B cell (primary cell): ENCODE data around the gene SLC9A5. TPM values are rescaled to one million over a fixed set of nuclear protein-coding genes. Genes with fewer than 3 reads are reported as not detected.

Source experiments
- ATAC-seq: fragments of 200-7000 bp; cut with Tn5 transposase; one replicate; pipeline ENCODE4 v1.10.0; 2021; ENCODE audit warnings: low read depth, mild to moderate bottlenecking, moderate number of reproducible peaks, moderate library complexity
- CTCF ChIA-PET: fragments of 350-600 bp; sonication (Branson Sonifier 250); formaldehyde crosslinking; loops from one replicate; lab custom pipeline; 2021; ENCODE audit warnings: antibody characterized with exemption, inconsistent platforms; lab: Charles Lee
- POLR2A ChIA-PET: fragments of 350-600 bp; sonication (Branson Sonifier 250); formaldehyde crosslinking; loops from one replicate; lab custom pipeline; 2021; ENCODE audit warnings: antibody characterized with exemption; lab: Charles Lee
- DNase-seq: peaks from one replicate; pipeline ENCODE4 v3.0.0; 2013
- H2AFZ ChIP-seq: 2 replicates; pipeline ENCODE4 v1.6.1; 2012; ENCODE audit warnings: mild to moderate bottlenecking, low read depth, low read length; ENCODE audit not compliant: insufficient read depth, poor library complexity, severe bottlenecking
- H3K27ac ChIP-seq, 2 donors: 1 replicate in 1 of 2; 2 replicates in 1 of 2; pipeline ENCODE4 v1.5.1; 2012 to 2013; ENCODE audit warnings: low read length in 2 of 2, mild to moderate bottlenecking in 2 of 2, moderate library complexity in 1 of 2
- H3K27me3 ChIP-seq, 4 experiments: fragments of 200-600 bp in 1 of 4; sonication (generic) in 1 of 4; replicated peaks in 1 of 4; 1 replicate in 2 of 4; 2 replicates in 2 of 4; pipeline versions ENCODE4 v1.6.1 to v1.7.0; 2013 to 2016; ENCODE audit warnings: low read length in 3 of 4, mild to moderate bottlenecking in 2 of 4, mixed read lengths in 1 of 4, moderate library complexity in 1 of 4; ENCODE audit not compliant: insufficient read depth in 4 of 4, control insufficient read depth in 3 of 4; ENCODE audit errors: control extremely low read depth in 1 of 4
- H3K36me3 ChIP-seq, 2 experiments: replicated peaks in 1 of 2; 1 replicate in 1 of 2; 2 replicates in 1 of 2; pipeline versions ENCODE4 v1.6.1 to v1.7.1; 2013; ENCODE audit warnings: low read length in 1 of 2; ENCODE audit not compliant: insufficient read depth in 2 of 2, control insufficient read depth in 1 of 2; ENCODE audit errors: control extremely low read depth in 1 of 2, extremely low read depth in 1 of 2
- H3K4me1 ChIP-seq, 2 donors: fragments of 200-600 bp in 1 of 2; sonication (generic) in 1 of 2; 1 replicate in 1 of 2; 2 replicates in 1 of 2; pipeline versions ENCODE4 v1.5.1 to v1.6.1; 2013 to 2017; ENCODE audit warnings: low read length in 2 of 2; ENCODE audit not compliant: control insufficient read depth in 2 of 2, insufficient read depth in 2 of 2
- H3K4me2 ChIP-seq: replicated peaks from 2 replicates; pipeline ENCODE3; 2012; ENCODE audit warnings: mild to moderate bottlenecking, low read depth, low read length; ENCODE audit not compliant: poor library complexity, severe bottlenecking
- H3K4me3 ChIP-seq, 5 experiments: fragments of 200-600 bp in 1 of 5; sonication (generic) in 1 of 5; 1 replicate in 3 of 5; 2 replicates in 2 of 5; pipeline versions ENCODE4 v1.5.1 to v1.7.0; 2011 to 2016; ENCODE audit warnings: low read length in 4 of 5, mild to moderate bottlenecking in 4 of 5, low read depth in 2 of 5, control low read depth in 1 of 5, moderate library complexity in 1 of 5; ENCODE audit not compliant: insufficient read depth in 1 of 5; ENCODE audit errors: control extremely low read depth in 1 of 5, extremely low read depth in 1 of 5
- H3K79me2 ChIP-seq: fragments of 200-600 bp; sonication (generic); one replicate; pipeline ENCODE4 v1.6.0; 2016; ENCODE audit warnings: low read length; ENCODE audit not compliant: control insufficient read depth, insufficient read depth
- H3K9ac ChIP-seq: fragments of 200-600 bp; sonication (generic); 2 replicates; pipeline ENCODE4 v1.6.1; 2017; ENCODE audit warnings: mild to moderate bottlenecking, low read length, moderate library complexity
- H3K9me3 ChIP-seq, 3 donors: one replicate each; pipeline versions ENCODE4 v1.6.1 to v1.7.1; 2013; ENCODE audit warnings: low read length in 2 of 3; ENCODE audit not compliant: control insufficient read depth in 2 of 3, insufficient read depth in 1 of 3; ENCODE audit errors: control extremely low read depth in 1 of 3
- H4K20me1 ChIP-seq: 2 replicates; pipeline ENCODE4 v1.6.0; 2012; ENCODE audit warnings: mild to moderate bottlenecking, low read length; ENCODE audit not compliant: insufficient read depth, control insufficient read depth, poor library complexity, severe bottlenecking
- H3K27ac Mint-ChIP-seq: one replicate; pipeline ENCODE4 v1.8.0; 2021; ENCODE audit warnings: mixed read lengths
- H3K27me3 Mint-ChIP-seq: one replicate; pipeline ENCODE4 v1.8.0; 2021; ENCODE audit warnings: mixed read lengths
- H3K4me1 Mint-ChIP-seq: one replicate; pipeline ENCODE4 v1.8.0; 2021; ENCODE audit warnings: mixed read lengths
- H3K4me3 Mint-ChIP-seq: one replicate; pipeline ENCODE4 v1.8.0; 2021; ENCODE audit warnings: mixed read lengths
- H3K9me3 Mint-ChIP-seq: one replicate; pipeline ENCODE4 v1.8.0; 2022; ENCODE audit warnings: mixed read lengths; ENCODE audit not compliant: insufficient read depth
- EZH2 ChIP-seq: IDR thresholded peaks from 2 replicates; pipeline ENCODE4 v1.6.1; 2012; ENCODE audit warnings: borderline replicate concordance, low read depth, mild to moderate bottlenecking, moderate library complexity, low read length; ENCODE audit not compliant: insufficient read depth, poor library complexity, severe bottlenecking
- WGBS: methylation state at CpG from one replicate; pipeline ENCODE4 v1.1.5; 2013; ENCODE audit warnings: missing lambda C conversion rate; ENCODE audit not compliant: insufficient coverage; 5-methylcytosine and 5-hydroxymethylcytosine counted together
- intact Hi-C: fragments of 100-400 bp; cut with micrococcal nuclease; formaldehyde crosslinking; loops from one replicate; pipeline ENCODE4 v1.10.0; 2022
- polyA plus RNA-seq: library from polyadenylated mRNA; depleted of rRNA; stranded (reverse); fragments of >200 nt; gene quantifications from 2 replicates; pipeline ENCODE4 v1.2.3, GENCODE V29; 2012
- total RNA-seq, 2 donors: library from RNA; stranded (reverse); fragments of 120-200 nt in 1 of 2; gene quantifications; 1 replicate in 1 of 2; 2 replicates in 1 of 2; pipeline versions ENCODE4 v1.2.3 to v1.2.4, GENCODE V29; 2013 to 2022
- TF ChIP-seq, protein P1 (sequence below): fragments of 200-600 bp; IDR thresholded peaks from one replicate; pipeline ENCODE4 v1.8.0; 2022; ENCODE audit warnings: antibody characterized with exemption, mild to moderate bottlenecking

SLC9A5 gene
- total and polyA plus RNA-seq, 2 donors (not counting 1 experiment from before 2014, with no cell fraction given), result 1.7 TPM

DNA sequence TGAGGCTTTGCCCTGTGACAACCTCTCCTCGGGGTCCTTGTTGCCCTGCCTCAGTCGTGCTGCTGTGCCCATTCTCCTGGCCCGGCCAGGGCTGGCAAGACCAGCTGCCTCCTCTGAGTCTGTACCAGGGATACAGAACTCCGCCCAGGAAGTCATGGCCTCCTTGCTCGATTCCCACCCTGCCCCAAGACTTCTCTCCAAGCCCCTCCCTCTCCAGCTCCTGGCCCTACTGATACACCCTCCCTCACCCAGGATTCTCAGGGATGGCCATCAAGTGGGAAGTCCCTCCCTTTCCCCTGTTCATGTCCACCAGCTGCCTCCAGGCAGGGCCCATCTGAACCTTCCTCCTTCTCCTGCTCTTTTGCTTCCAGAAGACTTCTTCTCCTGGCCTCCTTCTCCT, 33.1 kb upstream of the SLC9A5 start:
- H3K4me1 Mint-ChIP-seq, result no peaks in the 10 kb centered on the region
- CTCF ChIA-PET, result no interaction called here

DNA sequence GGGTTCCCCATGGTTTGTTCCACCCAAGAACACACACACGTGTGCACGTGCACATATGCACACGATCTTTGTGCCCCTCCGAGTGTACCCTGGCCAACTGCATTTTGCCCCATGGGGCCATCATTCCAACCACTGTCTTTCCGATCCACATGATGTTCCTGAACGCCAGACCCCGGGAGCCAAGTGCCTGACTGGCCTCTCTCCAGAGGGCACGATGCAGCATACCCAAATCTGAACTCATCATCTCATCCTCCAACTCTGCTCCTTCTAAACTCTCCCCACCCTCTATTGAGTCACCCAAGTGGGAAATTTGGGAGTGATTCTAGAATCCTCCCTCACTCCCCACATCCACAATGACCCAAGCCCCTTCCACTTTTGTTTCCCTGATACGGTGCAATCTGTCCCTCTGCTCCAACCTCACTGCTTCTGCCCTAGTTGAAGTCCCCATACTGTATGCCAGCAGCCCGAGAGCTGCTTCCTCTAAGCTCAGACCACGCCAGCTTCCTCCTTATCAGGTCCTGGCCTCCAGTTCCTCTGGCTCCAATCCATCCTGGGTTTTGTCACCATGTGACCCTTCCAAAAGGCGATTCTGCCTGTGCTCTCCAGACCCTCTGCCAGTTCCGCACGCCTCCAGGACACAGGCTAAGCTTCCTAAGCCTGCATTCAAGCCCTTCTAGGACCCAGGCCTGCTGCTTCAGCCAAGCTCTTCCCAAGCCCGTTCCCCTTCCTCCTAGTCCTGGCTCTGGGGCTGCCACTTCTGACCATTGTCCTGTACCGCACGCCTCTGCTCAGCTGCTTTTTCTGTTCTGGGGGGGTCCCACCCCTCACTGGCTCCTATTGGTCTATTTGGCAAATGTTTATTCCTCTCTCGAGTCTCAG, 31.9 kb upstream of the SLC9A5 start:
- ChIA-PET POLR2A (interaction anchor here (0.7 kb wide), 1 partner anchor 19 kb away, joined by 3 read pairs; no protein-coding TSS in a partner anchor), CTCF (no interaction called here)
- H3K27ac Mint-ChIP-seq, result no peak overlapping the region
- no peak overlapping the region for H3K9ac ChIP-seq
- no peaks in the 10 kb centered on the region for H3K9me3 ChIP-seq
- H3K79me2 ChIP-seq, result no peaks in the 10 kb centered on the region
- H3K27me3 ChIP-seq, result no peaks in the 10 kb centered on the region
- no peaks in the 10 kb centered on the region for H3K4me1 Mint-ChIP-seq
- ATAC-seq, result no peak
- intact Hi-C loops, result no loop called here
- TF ChIP-seq, protein P1, sequence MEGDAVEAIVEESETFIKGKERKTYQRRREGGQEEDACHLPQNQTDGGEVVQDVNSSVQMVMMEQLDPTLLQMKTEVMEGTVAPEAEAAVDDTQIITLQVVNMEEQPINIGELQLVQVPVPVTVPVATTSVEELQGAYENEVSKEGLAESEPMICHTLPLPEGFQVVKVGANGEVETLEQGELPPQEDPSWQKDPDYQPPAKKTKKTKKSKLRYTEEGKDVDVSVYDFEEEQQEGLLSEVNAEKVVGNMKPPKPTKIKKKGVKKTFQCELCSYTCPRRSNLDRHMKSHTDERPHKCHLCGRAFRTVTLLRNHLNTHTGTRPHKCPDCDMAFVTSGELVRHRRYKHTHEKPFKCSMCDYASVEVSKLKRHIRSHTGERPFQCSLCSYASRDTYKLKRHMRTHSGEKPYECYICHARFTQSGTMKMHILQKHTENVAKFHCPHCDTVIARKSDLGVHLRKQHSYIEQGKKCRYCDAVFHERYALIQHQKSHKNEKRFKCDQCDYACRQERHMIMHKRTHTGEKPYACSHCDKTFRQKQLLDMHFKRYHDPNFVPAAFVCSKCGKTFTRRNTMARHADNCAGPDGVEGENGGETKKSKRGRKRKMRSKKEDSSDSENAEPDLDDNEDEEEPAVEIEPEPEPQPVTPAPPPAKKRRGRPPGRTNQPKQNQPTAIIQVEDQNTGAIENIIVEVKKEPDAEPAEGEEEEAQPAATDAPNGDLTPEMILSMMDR, result no peak
- TF ChIP-seq EZH2, result no peak
- H3K4me3 Mint-ChIP-seq, result no peak overlapping the region
- no peaks in the 10 kb centered on the region for H3K4me1 ChIP-seq
- no peak overlapping the region for H3K27ac ChIP-seq
- H3K9me3 Mint-ChIP-seq, result no peaks in the 10 kb centered on the region
- H3K27me3 Mint-ChIP-seq, result no peaks in the 10 kb centered on the region
- H2AFZ ChIP-seq, result no peak overlapping the region
- H3K4me2 ChIP-seq, result no peak overlapping the region
- WGBS, result 52% methylated on average over 18 of the region's 18 CpGs
- DNase-seq, result no peak
- H3K4me3 ChIP-seq, result no peak overlapping the region
- no peaks in the 10 kb centered on the region for H3K36me3 ChIP-seq
- no peaks in the 10 kb centered on the region for H4K20me1 ChIP-seq

More for the DNA sequence above, 33.1 kb upstream of the SLC9A5 start:
- ATAC-seq (no peak), DNase-seq (no peak)
- Mint-ChIP-seq H3K4me3 (no peak overlapping the region), H3K27ac (no peak overlapping the region), H3K27me3 (no peaks in the 10 kb centered on the region), H3K9me3 (no peaks in the 10 kb centered on the region)
- POLR2A ChIA-PET, result no interaction called here
- TF ChIP-seq, protein P1, result no peak
- no peak for TF ChIP-seq EZH2
- 78% methylated on average over 5 of the region's 5 CpGs for WGBS
- H3K9me3 ChIP-seq, result no peaks in the 10 kb centered on the region
- no peak overlapping the region for H3K9ac ChIP-seq
- no peak overlapping the region for H3K27ac ChIP-seq
- H3K79me2 ChIP-seq, result no peaks in the 10 kb centered on the region
- H4K20me1 ChIP-seq, result no peaks in the 10 kb centered on the region
- no peak overlapping the region for H3K4me3 ChIP-seq
- intact Hi-C loops, result no loop called here
- H3K36me3 ChIP-seq, result no peaks in the 10 kb centered on the region
- no peaks in the 10 kb centered on the region for H3K4me1 ChIP-seq
- no peaks in the 10 kb centered on the region for H3K27me3 ChIP-seq
- H2AFZ ChIP-seq, result no peak overlapping the region
- no peak overlapping the region for H3K4me2 ChIP-seq
